ENCODE measurements around the gene GLG1. TPM values are rescaled to one million over a fixed set of nuclear protein-coding genes. Genes with fewer than 3 reads are reported as not detected.
A peak's percentile ranks its signal among the peaks of the same experiment; 100 is the strongest.

GLG1 gene
- total RNA-seq, 1 experiment from 2014 or later, result 487 TPM

DNA sequence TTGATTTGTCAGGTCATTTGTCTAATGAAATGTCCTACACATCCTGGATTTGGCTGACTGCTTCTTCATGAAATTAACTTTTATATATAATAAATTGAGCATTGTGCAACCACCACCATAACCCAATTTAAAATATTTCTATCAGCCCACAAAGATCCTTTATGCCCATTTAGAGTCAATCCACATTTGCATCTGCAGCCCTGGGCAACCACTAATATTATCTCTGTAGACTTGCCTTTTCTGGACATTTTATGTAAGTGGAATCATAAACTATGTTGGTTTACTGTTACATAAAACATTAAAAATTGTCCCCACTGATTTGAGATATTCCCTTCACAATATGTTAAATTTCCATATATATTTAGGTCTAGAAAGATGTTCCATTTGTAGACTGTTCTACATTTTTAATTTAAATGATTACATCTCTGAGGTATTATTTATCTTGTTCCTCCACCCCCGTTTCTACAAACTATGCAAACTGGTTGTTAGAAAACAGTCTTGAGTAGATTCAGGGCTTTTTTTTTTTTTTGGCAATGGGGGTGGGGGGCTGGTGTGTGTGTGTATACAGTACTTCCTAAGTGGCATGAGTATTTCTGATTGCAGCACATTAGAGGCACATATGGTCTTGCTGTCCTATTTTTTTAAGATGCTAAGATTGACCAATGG is 43.1 kb upstream of the GLG1 start:
- CTCF ChIA-PET, result interaction anchor here (0.7 kb wide), 1 partner anchor 585 kb away, joined by 3 read pairs; no protein-coding TSS in a partner anchor
- Histone ChIP-seq H3K4me3 (ENCODE audit: low read depth, low read length, poor library complexity, severe bottlenecking) (no peak overlapping the region), H3K9me3 (ENCODE audit: low read depth, low read length, poor library complexity, severe bottlenecking) (no peaks in the 10 kb centered on the region), H3K36me3 (ENCODE audit: insufficient read depth, low read length, poor library complexity, severe bottlenecking) (peaks cover 94% of the 10 kb centered on the region), H3K27me3 (replicated peaks; ENCODE audit: insufficient read depth, low read depth, low read length, poor library complexity) (no peaks in the 10 kb centered on the region), H3K27ac (ENCODE audit: low read depth, low read length, poor library complexity, severe bottlenecking) (no peak overlapping the region), H3K4me1 (ENCODE audit: insufficient read depth, low read length, poor library complexity, severe bottlenecking) (peaks cover 32% of the 10 kb centered on the region)
- intact Hi-C loops (cut with micrococcal nuclease; ENCODE audit: unreplicated experiment), result loop anchor here (10.0 kb wide), 1 partner anchor 345 kb away; no protein-coding TSS in a partner anchor
- no peak for TF ChIP-seq EZH2 (IDR thresholded peaks at IDR 0.05; ENCODE audit: borderline replicate concordance, low read depth, low read length, poor library complexity, severe bottlenecking)
- TF ChIP-seq, protein P1, sequence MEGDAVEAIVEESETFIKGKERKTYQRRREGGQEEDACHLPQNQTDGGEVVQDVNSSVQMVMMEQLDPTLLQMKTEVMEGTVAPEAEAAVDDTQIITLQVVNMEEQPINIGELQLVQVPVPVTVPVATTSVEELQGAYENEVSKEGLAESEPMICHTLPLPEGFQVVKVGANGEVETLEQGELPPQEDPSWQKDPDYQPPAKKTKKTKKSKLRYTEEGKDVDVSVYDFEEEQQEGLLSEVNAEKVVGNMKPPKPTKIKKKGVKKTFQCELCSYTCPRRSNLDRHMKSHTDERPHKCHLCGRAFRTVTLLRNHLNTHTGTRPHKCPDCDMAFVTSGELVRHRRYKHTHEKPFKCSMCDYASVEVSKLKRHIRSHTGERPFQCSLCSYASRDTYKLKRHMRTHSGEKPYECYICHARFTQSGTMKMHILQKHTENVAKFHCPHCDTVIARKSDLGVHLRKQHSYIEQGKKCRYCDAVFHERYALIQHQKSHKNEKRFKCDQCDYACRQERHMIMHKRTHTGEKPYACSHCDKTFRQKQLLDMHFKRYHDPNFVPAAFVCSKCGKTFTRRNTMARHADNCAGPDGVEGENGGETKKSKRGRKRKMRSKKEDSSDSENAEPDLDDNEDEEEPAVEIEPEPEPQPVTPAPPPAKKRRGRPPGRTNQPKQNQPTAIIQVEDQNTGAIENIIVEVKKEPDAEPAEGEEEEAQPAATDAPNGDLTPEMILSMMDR (conservative IDR thresholded peaks at IDR 0.05; ENCODE audit: low read depth, low read length), result no peak
- POLR2A ChIA-PET (ENCODE audit: low non-redundant PET), result no interaction called here
- DNase-seq (ENCODE audit: low spot score), result no peak
- TSS peak; percentile 13 for BruUV-seq (replicated peaks)

DNA sequence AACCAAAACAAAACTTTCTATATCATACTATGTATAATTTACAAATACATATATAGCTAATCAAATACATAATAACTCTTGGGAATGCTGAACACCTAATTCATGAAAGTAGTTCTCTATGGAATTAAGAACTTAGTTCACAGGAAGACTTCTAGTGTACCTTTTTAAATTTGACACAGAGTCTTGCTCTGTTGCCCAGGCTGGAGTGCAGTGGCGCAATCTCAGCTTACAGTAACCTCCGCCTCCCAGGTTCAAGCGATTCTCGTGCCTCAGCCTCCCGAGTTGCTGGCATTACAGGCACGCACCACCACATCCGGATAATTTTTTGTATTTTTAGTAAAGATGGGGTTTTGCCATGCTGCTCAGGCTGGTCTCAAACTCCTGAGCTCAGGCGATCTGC is 35.1 kb upstream of the GLG1 start:
- H3K27me3 ChIP-seq (replicated peaks; ENCODE audit: insufficient read depth, low read depth, low read length, poor library complexity), result no peaks in the 10 kb centered on the region
- intact Hi-C loops (cut with micrococcal nuclease; ENCODE audit: unreplicated experiment), result no loop called here
- H3K4me3 ChIP-seq (ENCODE audit: low read depth, low read length, poor library complexity, severe bottlenecking), result no peak overlapping the region
- no peak overlapping the region for H3K27ac ChIP-seq (ENCODE audit: low read depth, low read length, poor library complexity, severe bottlenecking)
- BruUV-seq (replicated peaks), result no TSS peak
- CTCF ChIA-PET, result no interaction called here
- peaks cover 97% of the 10 kb centered on the region for H3K36me3 ChIP-seq (ENCODE audit: insufficient read depth, low read length, poor library complexity, severe bottlenecking)
- TF ChIP-seq EZH2 (IDR thresholded peaks at IDR 0.05; ENCODE audit: borderline replicate concordance, low read depth, low read length, poor library complexity, severe bottlenecking), result no peak
- TF ChIP-seq, protein P1 (conservative IDR thresholded peaks at IDR 0.05; ENCODE audit: low read depth, low read length), result no peak
- POLR2A ChIA-PET (ENCODE audit: low non-redundant PET), result no interaction called here
- no peak for DNase-seq (ENCODE audit: low spot score)
- H3K9me3 ChIP-seq (ENCODE audit: low read depth, low read length, poor library complexity, severe bottlenecking), result no peaks in the 10 kb centered on the region
- no peaks in the 10 kb centered on the region for H3K4me1 ChIP-seq (ENCODE audit: insufficient read depth, low read length, poor library complexity, severe bottlenecking)

DNA sequence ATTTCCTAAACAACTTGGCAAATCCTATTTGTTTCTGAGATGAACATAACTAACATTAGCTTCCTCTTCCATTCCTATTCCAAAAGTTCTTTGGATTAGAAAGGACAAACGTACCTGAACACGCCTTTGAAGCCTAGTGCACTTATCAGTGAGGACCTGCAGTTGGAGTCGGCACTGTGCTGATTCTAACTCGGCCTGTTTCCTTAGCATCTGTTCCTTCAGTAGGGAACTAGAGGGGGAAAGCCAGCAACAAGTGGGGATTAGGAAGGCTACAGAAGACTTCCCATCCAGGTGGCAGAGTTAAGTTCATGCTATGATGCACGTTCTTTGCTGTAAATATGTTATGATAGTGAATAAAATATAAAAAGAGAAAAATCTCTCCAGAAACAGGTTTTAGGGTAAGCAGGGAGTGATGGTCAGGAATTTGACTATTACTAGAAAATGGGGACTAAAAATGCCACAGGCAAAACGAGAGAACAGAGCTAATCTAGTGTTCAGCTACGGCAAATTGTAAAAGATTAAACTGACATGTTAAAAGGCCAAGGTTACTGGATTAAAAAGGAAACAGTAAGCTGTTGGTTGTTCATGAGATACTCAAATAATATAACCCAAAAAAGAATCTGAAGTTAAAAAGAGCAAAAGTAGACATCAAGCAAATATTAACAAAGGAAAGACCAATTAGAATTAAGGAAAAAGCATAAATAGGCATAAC is 31.0 kb upstream of the GLG1 start:
- Histone ChIP-seq H3K4me3 (ENCODE audit: low read depth, low read length, poor library complexity, severe bottlenecking) (no peak overlapping the region), H3K27ac (ENCODE audit: low read depth, low read length, poor library complexity, severe bottlenecking) (no peak overlapping the region), H3K9me3 (ENCODE audit: low read depth, low read length, poor library complexity, severe bottlenecking) (no peaks in the 10 kb centered on the region), H3K4me1 (ENCODE audit: insufficient read depth, low read length, poor library complexity, severe bottlenecking) (no peaks in the 10 kb centered on the region), H3K36me3 (ENCODE audit: insufficient read depth, low read length, poor library complexity, severe bottlenecking) (peaks cover 95% of the 10 kb centered on the region), H3K27me3 (replicated peaks; ENCODE audit: insufficient read depth, low read depth, low read length, poor library complexity) (no peaks in the 10 kb centered on the region)
- intact Hi-C loops (cut with micrococcal nuclease; ENCODE audit: unreplicated experiment), result no loop called here
- TF ChIP-seq, protein P1 (conservative IDR thresholded peaks at IDR 0.05; ENCODE audit: low read depth, low read length), result no peak
- no peak for TF ChIP-seq EZH2 (IDR thresholded peaks at IDR 0.05; ENCODE audit: borderline replicate concordance, low read depth, low read length, poor library complexity, severe bottlenecking)
- ChIA-PET CTCF (no interaction called here), POLR2A (ENCODE audit: low non-redundant PET) (no interaction called here)
- no TSS peak for BruUV-seq (replicated peaks)
- DNase-seq (ENCODE audit: low spot score), result no peak

Data from A673 (cell line).